Endometrial microvascular endothelial cells (primary cell): ENCODE measurements around the gene LACTB. TPM values are rescaled to one million over a fixed set of nuclear protein-coding genes. Genes with fewer than 3 reads are reported as not detected.

ENCODE experiments used
- in situ Hi-C: cut with HindIII; loops from 2 replicates; pipeline ENCODE4 v1.10.0; 2017; ENCODE audit warnings: low sequenced_read_pairs, low pct_unique_long_range_greater_than_20kb; ENCODE audit errors: inconsistent ontology term
- total RNA-seq: library from RNA; depleted of rRNA; stranded (reverse); fragments of >200 nt; gene quantifications from one replicate; pipeline ENCODE4 v1.2.3, GENCODE V29; 2015; ENCODE audit errors: inconsistent ontology term

LACTB gene, protein sequence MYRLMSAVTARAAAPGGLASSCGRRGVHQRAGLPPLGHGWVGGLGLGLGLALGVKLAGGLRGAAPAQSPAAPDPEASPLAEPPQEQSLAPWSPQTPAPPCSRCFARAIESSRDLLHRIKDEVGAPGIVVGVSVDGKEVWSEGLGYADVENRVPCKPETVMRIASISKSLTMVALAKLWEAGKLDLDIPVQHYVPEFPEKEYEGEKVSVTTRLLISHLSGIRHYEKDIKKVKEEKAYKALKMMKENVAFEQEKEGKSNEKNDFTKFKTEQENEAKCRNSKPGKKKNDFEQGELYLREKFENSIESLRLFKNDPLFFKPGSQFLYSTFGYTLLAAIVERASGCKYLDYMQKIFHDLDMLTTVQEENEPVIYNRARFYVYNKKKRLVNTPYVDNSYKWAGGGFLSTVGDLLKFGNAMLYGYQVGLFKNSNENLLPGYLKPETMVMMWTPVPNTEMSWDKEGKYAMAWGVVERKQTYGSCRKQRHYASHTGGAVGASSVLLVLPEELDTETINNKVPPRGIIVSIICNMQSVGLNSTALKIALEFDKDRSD
- total RNA-seq = 21.1 TPM

DNA sequence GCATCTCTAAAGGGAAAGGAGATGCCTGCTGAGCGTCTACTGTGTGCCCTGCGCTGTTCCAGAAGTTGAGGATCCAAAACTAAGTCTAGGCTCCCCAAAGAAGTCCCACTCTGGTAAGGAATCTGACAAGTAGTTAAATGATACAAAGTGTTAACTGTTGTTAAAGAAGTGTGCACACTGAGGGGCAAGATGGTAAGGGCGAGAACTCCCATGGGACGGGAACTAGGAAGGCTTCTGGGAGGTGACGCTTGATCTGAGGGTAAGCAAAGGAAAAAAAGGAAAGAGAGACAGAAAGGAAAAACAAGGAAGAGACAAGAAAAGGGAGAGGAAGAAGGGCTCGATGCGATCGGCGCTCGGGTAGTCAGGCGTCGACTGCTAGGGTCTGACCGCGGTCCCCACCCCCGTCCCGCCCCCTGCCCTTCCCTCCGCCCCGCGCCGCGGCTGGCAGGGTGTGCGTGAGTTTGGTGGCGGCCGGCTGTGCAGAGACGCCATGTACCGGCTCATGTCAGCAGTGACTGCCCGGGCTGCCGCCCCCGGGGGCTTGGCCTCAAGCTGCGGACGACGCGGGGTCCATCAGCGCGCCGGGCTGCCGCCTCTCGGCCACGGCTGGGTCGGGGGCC, at the start of gene LACTB:
LACTB (plus strand) TSS at position 480 of the 620 bp plus-strand sequence; CDS start at position 491, 11 bp downstream.
- in situ Hi-C loops = no loop called here

DNA sequence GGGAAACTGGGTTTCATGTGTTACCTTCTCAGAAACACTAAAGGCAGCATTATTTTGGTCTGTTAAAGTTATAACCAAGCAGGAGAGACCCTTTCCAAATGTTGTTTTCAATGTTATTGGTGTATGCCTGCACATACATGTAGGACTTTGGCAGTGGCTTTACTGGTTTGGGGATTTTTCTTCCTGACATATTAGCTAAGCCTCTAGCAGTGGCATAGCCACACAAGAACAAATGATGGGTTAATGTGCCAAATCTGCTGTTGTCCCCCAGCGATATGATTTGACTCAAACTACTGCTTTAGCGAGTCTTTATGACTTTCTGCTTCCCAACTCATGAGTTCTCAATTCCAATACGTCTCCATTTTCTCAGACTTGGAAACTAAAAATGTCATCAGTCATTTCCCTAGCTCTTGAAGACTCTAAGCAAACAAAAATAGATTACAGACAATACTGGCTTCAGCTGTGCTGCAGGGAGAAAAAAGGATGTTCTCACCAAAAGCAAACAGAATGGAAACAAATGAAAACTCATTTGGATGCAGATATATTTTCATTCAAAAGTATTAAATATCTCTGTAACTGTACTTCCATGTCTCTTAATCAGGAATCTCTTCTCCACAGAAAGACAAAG, 49.5 kb upstream of the LACTB start:
- in situ Hi-C loops = no loop called here

DNA sequence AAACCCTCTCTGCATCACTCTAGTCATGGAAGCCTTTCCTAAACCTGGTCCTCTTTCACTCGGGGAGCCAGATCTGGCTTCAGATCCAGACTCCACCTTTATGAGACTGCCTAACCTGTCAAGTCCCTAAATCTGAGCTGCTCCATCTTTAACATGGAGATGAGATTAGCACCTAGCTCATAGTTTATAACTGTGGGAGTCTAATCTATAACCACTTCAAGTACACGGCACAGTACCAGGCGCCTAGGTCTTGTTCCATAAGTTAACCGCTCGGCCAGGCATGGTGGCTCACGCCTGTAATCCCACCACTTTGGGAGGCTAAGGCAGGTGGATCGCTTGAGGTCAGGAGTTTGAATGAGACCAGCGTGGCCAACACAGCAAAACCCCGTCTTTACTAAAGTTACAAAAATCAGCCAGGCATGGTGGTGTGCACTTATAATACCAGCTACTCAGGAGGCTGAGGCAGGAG, 48.8 kb upstream of the LACTB start:
- in situ Hi-C loops = no loop called here

DNA sequence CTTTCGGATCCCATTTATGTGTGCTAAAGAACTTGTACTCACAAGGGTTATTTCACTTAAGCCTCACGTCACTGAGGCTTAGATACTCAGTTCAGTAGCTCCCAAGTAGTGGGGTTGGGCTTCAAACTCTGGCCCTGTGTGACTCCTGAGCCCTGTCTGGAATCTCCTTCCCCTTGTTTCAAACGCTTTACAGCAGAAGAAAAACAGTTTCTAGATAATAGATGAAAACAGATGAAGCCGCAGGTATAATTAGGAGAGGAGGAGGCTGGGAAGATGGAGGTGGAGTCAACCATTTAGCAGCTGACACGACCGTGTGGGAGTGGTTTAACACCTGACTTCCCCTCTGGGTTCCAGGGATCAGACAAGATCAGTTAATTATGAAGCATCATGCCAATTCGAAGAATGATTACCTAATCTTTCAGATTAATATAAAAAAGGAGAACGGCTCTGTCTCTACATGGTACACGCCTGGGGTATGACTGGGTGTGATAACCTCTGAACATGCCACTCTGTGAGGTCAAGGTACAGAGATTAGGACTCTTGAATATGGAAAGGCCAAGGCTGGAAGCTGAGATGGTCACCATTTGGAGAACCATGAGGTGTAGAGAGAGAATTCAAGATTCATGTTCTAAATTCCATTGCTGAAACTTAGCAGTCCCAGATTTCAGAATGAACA, 48.0 kb upstream of the LACTB start:
- in situ Hi-C loops = no loop called here

DNA sequence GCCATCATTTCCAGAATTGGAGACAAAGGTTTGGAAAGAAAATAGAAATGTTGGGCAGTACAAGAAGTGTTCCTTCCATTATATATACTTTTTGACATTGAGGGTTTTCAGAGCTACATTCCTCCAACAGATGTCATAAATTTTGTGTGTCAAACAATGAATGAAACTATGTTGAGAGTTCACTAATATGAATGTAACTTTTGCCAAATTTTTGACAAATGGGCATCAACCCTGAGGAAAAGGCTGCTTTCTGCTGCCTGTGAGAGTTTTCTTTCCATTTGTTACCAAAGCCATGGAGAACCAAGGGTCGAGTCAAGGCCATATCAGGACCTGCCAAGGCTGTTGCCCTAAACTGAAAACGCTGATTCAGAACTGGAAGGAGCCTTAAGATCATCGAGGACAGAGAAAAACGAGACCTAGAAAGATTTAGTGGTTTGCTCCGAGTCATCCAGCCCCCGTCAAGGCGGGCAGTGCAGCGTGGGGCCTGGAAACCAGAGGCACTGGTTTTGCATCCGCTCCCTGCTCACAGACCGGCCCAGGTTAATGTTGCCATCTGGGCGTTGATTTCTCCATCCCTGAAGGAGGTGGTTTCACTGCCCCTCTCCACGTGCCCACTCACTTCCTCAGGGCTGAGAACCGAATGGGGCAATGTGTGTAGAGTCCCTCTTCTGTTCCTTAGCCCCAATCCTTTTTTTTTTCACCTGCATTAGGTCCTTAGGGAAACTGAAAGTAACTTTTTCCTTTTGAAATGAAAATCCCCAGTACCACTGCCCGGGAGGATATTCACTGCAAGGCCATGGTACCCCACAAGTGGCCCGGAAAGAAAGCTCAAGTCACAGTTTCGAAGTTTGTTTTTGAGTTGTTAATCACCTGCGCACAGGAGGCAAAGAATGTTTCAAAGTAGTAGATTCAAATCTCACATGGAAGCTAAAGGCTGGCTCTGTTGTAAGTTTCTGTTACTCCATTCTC, 46.4 kb upstream of the LACTB start:
- in situ Hi-C loops = no loop called here

DNA sequence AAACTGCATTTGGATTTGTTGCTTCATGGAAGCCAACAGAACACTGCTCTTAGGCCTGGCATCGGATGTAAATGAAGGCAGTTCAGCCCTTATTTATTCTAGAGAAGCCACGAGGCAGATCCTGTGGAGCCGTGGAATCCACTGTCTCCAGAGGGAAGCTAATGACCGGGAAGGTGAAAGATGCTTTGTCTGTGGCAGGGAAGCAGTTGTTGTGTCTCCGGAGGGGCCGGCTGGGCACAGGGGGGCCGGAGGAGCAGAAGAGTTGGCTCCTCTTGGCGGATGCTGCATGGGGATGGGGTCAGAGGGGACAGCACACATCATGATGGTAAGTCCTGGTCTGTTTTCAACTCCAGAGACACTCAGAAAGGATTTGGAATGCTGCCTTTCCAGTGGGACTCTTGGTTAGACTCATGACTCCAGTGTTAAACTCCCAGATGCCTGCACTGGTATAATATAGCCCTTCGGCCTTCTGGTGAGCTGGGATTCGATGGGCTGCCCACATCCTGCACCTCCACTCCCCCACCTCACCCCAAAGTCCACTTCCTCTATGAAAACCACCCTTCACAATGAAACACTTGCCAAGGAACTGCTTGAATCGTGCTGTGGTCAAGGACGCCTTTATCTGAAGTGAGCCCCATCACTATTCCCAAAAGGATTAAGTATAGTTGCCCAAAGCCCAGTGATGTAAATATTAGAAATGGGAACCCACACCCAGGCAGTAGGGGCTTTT, 45.5 kb upstream of the LACTB start:
- in situ Hi-C loops = no loop called here

DNA sequence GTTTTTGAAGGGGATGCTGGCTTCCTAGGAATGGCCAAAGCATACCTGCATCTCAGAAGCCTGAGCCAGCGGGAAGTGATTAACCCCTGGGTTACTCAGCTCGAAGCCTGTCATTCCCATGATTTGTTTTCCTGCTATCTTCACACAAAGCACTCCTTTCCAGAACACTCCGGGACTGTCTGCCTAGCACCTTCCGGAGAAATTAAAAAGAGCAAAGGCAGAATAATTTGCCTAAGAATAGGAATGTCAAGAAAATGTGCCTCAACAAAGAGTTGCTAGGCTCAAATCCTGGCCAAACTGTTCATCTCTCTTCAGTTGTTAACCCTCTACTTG, 45.0 kb upstream of the LACTB start:
- in situ Hi-C loops = no loop called here

DNA sequence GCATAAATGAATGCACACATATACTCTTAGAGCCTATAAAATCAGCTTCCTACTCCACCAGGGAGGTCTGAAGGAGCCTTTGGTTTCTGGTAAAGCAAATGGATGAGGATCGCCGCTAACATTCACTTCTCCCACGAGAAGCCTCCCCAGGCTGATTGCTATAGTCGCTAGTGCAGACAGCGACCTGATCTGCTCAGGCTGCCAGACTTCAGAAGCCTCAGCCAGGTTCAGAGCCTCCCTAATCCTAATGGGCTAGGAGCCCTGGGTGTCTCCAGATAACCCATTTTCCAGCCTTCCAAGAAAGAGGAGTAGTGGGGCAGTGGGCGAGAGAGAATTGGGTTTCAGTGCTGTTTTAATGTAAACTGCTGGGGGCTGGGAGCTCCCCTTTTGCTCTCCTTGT, 43.7 kb upstream of the LACTB start:
- in situ Hi-C loops = no loop called here

DNA sequence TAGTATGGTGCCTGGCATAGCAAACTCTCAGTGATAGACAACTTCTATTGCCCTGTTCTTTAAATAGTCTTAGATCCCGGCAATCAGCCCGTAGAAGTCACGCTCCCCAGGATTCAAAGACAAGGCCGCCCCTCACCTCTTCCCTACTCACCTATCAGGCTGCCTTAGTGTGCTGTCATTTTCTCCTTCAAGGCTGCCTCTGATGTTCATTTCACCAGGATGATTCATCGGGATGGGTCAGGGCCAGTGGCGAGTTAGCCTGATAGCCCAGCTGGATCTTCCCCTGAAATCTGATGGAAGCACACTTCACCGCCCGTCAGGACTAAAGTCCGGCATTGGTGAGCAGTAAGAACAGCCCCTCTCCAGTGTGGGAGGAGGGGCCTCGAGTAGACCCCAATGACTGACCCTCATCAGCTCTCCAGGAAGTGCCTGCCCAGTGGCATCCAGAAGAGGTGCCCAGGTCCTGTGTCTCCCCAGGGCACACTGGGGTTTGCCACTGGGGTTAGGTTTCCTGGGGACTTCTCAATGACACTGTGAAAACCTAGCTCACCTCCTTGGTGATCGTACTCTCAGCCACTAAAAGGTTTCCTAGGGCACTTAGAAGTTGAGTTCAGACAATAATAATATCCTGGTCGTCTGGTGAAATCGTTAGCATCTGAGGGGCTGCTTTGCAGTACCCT, 41.6 kb upstream of the LACTB start:
- in situ Hi-C loops = no loop called here

DNA sequence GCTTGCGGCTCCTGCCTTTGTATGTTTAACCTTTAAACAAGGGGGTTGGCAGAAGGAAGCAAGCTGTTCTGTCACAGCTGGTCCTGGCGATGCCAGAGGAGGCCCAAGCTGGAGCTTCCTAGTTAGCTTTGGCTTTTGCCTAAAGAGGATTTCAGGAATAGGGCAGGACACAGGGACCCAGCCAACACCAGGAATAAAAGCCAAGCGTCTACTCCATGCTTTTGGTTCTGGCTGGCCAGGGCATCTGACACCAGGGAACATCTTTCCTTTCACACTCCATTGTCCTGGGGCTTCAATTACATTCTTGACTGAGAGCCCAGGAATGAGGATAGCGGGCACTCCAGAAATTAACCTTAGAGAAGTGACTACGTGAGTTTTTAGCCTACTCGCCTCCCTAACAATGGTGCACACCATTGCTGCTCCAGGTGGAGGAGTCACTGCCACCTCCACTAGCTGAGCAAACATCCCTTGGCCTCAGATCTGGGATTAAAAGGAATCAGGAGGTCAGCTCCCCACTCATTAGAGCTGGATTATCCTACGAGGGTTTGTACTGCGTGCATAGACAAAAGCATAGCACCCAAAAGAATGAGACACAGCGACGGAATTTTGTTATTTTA, 40.9 kb upstream of the LACTB start:
- in situ Hi-C loops = no loop called here

DNA sequence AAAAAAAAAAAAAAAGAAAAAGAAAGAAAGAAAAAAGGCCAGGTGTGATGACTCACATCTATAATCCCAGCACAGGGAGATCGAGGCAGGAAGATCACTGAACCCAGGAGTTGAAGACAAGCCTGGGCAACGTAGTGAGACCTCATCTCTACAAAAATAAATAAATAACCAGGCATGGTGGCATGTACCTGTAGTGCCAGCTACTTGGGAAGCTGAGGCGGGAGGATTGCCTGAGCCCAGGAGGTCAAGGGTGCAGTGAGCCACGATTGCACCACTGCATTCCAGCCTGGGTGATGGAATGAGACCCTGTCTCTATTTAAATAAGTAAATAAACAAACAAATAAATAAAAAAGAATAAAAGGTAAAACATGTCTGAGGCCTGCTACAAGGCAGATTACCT, 39.3 kb upstream of the LACTB start:
- in situ Hi-C loops = no loop called here

DNA sequence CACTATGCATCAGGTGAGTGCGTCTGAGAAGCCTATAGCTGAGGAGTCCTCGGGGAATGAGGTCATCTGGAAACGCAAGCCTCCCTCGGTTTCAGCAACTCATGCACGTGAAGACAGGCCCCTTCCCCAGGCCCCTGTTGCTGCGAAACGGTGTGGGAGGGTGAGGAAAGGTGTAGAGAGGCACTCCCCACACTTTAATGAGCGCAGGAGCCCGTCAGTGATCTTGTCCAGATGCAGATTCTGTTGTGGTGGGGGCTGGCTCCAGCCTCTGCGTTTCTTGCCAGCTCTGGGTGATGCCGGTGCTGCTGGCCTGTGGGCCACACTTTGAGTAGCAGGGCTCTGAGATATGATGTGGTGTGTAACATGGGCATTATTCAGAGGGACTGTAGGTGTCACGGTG, 38.6 kb upstream of the LACTB start:
- in situ Hi-C loops = no loop called here

DNA sequence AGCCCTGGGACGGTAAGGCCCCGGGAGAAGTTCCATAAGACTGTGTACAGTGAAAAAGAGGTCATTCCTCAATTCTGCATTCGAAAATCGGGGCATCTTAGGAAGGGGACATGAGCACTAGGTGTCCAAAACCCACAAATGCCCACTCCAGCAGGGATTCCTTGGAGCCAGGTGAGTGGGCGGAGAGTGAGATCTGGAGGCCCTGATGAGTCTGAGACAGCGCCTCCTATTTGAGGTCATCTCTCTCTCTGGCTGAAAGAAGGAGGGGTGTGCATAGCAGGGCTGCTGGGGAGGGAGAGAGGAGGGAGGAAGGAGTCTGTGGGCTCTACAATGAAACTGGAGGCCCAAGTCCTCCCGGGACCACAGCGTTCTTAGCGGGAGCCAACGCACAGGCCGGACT, 38.1 kb upstream of the LACTB start:
- in situ Hi-C loops = no loop called here

DNA sequence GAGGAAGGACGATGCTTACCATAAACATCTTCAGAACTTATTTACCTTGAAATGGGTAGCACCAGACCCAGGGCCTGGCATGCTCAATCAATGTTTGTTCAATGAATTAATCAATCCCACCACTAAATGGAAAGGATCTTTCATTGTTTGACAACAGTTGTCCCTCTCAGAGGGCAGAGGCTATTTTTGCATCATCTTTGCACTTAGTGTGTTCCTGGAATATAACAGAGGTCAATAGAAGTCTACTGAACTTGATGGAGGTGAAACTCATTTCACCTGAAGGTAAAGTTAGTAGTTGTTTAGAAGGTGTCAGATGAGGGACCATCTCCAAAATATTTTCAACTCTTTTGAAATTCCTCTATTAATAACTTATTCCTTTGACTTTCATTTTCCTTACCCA, 36.9 kb upstream of the LACTB start:
- in situ Hi-C loops = no loop called here

DNA sequence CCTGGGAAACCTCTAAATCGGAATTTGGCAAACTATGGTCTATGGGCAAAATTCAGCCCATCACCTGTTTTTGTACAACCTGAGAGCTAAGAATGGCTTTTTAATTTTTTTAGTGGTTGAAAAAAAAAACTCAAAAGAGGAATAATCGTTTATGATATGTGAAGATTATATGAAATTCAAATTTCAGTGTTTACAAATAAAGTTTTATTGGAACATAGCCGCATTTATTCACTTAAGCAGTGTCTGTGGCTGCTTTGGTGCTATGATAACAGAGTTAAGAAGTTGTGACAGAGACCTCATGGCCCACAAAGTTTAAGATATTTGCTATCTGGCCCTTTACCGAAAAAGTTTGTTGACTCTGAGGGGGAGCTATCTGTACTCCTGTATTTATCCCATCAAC, 36.4 kb upstream of the LACTB start:
- in situ Hi-C loops = no loop called here

DNA sequence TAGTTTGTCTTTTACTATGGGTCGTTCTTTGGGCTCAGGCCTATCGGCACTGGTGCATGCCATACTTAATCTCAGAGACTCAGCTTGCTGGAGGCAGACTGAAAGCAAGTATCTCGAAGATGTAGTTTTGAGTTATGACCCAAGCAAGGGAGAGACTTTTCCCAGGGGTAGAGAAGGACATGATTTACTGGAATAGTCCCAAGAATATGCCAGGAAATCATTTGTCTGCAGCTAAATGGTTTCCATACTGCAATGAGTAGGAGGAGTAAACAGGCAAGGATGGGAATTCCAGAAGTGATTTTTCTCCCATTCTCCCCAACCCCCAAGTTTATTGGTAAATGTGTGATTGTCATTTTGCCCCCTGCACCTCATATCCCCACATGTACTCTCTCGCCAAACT, 35.4 kb upstream of the LACTB start:
- in situ Hi-C loops = no loop called here

DNA sequence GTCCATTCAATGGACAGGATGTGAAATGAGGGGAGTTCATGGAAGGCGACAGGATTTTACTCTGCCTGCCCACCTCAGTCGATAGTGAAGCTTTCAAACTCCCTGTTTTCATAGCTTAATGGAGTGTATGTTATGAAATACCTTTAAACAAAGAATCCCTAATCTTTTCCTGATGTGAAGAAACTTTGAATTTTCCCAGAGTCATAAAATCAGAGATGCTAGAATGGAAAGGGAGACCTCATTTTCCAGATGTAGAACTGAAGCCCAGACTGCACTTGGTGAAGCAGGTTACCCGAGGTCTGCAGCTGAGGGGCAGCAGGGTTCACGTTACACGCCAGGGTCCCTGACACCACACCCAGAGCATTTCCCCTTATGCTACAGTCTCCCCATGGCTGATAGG, 34.7 kb upstream of the LACTB start:
- in situ Hi-C loops = no loop called here
